Neural cell (in vitro differentiated cells): ENCODE data around the gene LRRFIP2. TPM values are rescaled to one million over a fixed set of nuclear protein-coding genes. Genes with fewer than 3 reads are reported as not detected.

Experiments used
- H2AFZ ChIP-seq: fragments of 200-600, 300-800 bp; sonication (generic), shearing (Covaris generic); 2 replicates; pipeline ENCODE4 v1.6.0; 2014; ENCODE audit warnings: low read depth, mild to moderate bottlenecking, antibody characterized with exemption, low read length, moderate library complexity
- H3F3A ChIP-seq: fragments of 200-600 bp; shearing (Covaris generic); 2 replicates; pipeline ENCODE4 v1.6.1; 2016; ENCODE audit warnings: mild to moderate bottlenecking, moderate library complexity, mixed read lengths, antibody characterized with exemption, low read length; ENCODE audit not compliant: insufficient read depth, poor library complexity, severe bottlenecking
- H3K27ac ChIP-seq: fragments of 200-600, 300-800 bp; sonication (generic), shearing (Covaris generic); 2 replicates; pipeline ENCODE4 v1.5.1; 2014; ENCODE audit warnings: mild to moderate bottlenecking, low read length, moderate library complexity
- H3K27me3 ChIP-seq: fragments of 300-800, 200-600 bp; sonication (generic), shearing (Covaris generic); 2 replicates; pipeline ENCODE4 v1.6.0; 2014; ENCODE audit warnings: mild to moderate bottlenecking, low read depth, low read length, moderate library complexity; ENCODE audit not compliant: insufficient read depth
- H3K36me3 ChIP-seq: fragments of 300-800, 200-600 bp; sonication (generic), shearing (Covaris generic); 2 replicates; pipeline ENCODE4 v1.5.1; 2014; ENCODE audit warnings: mild to moderate bottlenecking, antibody characterized with exemption, low read length, moderate library complexity; ENCODE audit not compliant: insufficient read depth
- H3K4me2 ChIP-seq: fragments of 300-800, 200-600 bp; sonication (generic), shearing (Covaris generic); 2 replicates; pipeline ENCODE4 v1.6.0; 2014; ENCODE audit warnings: mild to moderate bottlenecking, low read length
- H3K4me3 ChIP-seq: fragments of 300-800, 200-600 bp; sonication (generic), shearing (Covaris generic); 2 replicates; pipeline ENCODE4 v1.5.1; 2014; ENCODE audit warnings: mild to moderate bottlenecking, low read length, moderate library complexity
- H3K79me2 ChIP-seq: fragments of 200-600 bp; shearing (Covaris generic); replicated peaks from 2 replicates; pipeline ENCODE4 v1.6.0; 2014; ENCODE audit warnings: mild to moderate bottlenecking, low read length, moderate library complexity; ENCODE audit not compliant: insufficient read depth
- H3K9ac ChIP-seq: fragments of 300-800, 200-600 bp; sonication (generic), shearing (Covaris generic); 2 replicates; pipeline ENCODE4 v1.6.1; 2016; ENCODE audit warnings: mild to moderate bottlenecking, low read length, mixed read lengths
- H3K9me2 ChIP-seq: fragments of 200-600 bp; shearing (Covaris generic); 2 replicates; pipeline ENCODE4 v1.6.1; 2016; ENCODE audit warnings: mild to moderate bottlenecking, low read length, mixed read lengths; ENCODE audit not compliant: insufficient read depth
- H3K9me3 ChIP-seq: fragments of 200-600, 300-800 bp; sonication (generic), shearing (Covaris generic); 2 replicates; pipeline ENCODE4 v1.6.1; 2016; ENCODE audit warnings: mild to moderate bottlenecking, mixed run types, low read length, moderate library complexity, mixed read lengths
- H4K20me1 ChIP-seq: fragments of 200-600 bp; shearing (Covaris generic); 2 replicates; pipeline ENCODE4 v1.6.1; 2016; ENCODE audit warnings: mild to moderate bottlenecking, mixed run types; ENCODE audit not compliant: insufficient read depth
- EP300 ChIP-seq: fragments of 450-650 bp; conservative IDR thresholded peaks from 2 replicates; pipeline ENCODE4 v1.6.1; 2014; ENCODE audit warnings: antibody characterized with exemption, mild to moderate bottlenecking, moderate library complexity; ENCODE audit not compliant: poor library complexity, severe bottlenecking
- EZH2 ChIP-seq: fragments of 200-600, 300-800 bp; shearing (Covaris generic), sonication (generic); IDR thresholded peaks from 2 replicates; pipeline ENCODE4 v1.6.1; 2014; ENCODE audit warnings: antibody characterized with exemption, low read length, borderline replicate concordance, mild to moderate bottlenecking; ENCODE audit not compliant: insufficient read depth, poor library complexity, severe bottlenecking
- MXI1 ChIP-seq: fragments of 450-650 bp; conservative IDR thresholded peaks from 2 replicates; pipeline ENCODE4 v1.6.1; 2014; ENCODE audit warnings: antibody characterized with exemption, mild to moderate bottlenecking; ENCODE audit not compliant: poor library complexity, severe bottlenecking
- POLR2AphosphoS5 ChIP-seq: IDR thresholded peaks from 2 replicates; pipeline ENCODE4 v1.6.1; 2012
- RAD21 ChIP-seq: fragments of 450-650 bp; conservative IDR thresholded peaks from 2 replicates; pipeline ENCODE4 v1.6.1; 2014; ENCODE audit warnings: antibody characterized with exemption, mild to moderate bottlenecking, moderate library complexity
- SMC3 ChIP-seq: fragments of 450-650 bp; conservative IDR thresholded peaks from 2 replicates; pipeline ENCODE4 v1.6.1; 2014; ENCODE audit warnings: antibody characterized with exemption, mild to moderate bottlenecking, moderate library complexity; ENCODE audit not compliant: poor library complexity
- TAF1 ChIP-seq: IDR thresholded peaks from 2 replicates; pipeline ENCODE4 v1.6.1; 2012; ENCODE audit warnings: low read depth
- polyA plus RNA-seq: library from polyadenylated mRNA; depleted of rRNA; stranded (reverse); fragments of >200 nt; gene quantifications from 2 replicates; pipeline ENCODE4 v1.2.3, GENCODE V29; 2014
- TF ChIP-seq, protein P1 (sequence below): IDR thresholded peaks from 2 replicates; pipeline ENCODE4 v1.6.1; 2012; ENCODE audit warnings: borderline replicate concordance
- TF ChIP-seq, protein P2 (sequence below): fragments of 450-650 bp; IDR thresholded peaks from 2 replicates; pipeline ENCODE4 v1.5.1; 2014; ENCODE audit warnings: antibody characterized with exemption, mild to moderate bottlenecking, moderate library complexity; ENCODE audit not compliant: poor library complexity, severe bottlenecking

Gene LRRFIP2
- polyA plus RNA-seq, 1 donor from 2014 or later = 143 TPM

DNA sequence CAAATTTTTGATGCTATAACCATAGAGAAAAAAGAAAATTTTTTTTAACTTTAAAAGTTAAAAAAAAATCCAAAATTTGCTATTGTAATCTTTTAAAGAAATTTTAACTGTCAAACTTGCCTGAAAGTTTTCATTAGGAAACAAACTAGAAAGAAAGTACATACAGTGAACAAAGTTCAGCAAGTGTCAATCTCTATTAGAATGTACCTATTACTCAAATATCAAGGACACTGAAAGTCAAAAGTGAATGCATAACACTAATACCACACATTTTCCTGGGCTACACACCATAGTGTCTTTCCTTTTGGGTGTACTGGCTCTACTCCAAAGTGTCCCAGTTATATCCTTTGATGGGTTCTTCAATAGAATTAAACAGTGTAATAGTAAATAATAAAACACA lies 56.8 kb downstream of the LRRFIP2 start:
- no peaks in the 10 kb centered on the region for H3K79me2 ChIP-seq
- H3K9me2 ChIP-seq = no peaks in the 10 kb centered on the region
- H3K9me3 ChIP-seq = no peaks in the 10 kb centered on the region
- H3K9ac ChIP-seq = no peak overlapping the region
- TF ChIP-seq, protein P1, sequence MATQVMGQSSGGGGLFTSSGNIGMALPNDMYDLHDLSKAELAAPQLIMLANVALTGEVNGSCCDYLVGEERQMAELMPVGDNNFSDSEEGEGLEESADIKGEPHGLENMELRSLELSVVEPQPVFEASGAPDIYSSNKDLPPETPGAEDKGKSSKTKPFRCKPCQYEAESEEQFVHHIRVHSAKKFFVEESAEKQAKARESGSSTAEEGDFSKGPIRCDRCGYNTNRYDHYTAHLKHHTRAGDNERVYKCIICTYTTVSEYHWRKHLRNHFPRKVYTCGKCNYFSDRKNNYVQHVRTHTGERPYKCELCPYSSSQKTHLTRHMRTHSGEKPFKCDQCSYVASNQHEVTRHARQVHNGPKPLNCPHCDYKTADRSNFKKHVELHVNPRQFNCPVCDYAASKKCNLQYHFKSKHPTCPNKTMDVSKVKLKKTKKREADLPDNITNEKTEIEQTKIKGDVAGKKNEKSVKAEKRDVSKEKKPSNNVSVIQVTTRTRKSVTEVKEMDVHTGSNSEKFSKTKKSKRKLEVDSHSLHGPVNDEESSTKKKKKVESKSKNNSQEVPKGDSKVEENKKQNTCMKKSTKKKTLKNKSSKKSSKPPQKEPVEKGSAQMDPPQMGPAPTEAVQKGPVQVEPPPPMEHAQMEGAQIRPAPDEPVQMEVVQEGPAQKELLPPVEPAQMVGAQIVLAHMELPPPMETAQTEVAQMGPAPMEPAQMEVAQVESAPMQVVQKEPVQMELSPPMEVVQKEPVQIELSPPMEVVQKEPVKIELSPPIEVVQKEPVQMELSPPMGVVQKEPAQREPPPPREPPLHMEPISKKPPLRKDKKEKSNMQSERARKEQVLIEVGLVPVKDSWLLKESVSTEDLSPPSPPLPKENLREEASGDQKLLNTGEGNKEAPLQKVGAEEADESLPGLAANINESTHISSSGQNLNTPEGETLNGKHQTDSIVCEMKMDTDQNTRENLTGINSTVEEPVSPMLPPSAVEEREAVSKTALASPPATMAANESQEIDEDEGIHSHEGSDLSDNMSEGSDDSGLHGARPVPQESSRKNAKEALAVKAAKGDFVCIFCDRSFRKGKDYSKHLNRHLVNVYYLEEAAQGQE = no peak
- no peak for TF ChIP-seq SMC3
- TF ChIP-seq, protein P2, sequence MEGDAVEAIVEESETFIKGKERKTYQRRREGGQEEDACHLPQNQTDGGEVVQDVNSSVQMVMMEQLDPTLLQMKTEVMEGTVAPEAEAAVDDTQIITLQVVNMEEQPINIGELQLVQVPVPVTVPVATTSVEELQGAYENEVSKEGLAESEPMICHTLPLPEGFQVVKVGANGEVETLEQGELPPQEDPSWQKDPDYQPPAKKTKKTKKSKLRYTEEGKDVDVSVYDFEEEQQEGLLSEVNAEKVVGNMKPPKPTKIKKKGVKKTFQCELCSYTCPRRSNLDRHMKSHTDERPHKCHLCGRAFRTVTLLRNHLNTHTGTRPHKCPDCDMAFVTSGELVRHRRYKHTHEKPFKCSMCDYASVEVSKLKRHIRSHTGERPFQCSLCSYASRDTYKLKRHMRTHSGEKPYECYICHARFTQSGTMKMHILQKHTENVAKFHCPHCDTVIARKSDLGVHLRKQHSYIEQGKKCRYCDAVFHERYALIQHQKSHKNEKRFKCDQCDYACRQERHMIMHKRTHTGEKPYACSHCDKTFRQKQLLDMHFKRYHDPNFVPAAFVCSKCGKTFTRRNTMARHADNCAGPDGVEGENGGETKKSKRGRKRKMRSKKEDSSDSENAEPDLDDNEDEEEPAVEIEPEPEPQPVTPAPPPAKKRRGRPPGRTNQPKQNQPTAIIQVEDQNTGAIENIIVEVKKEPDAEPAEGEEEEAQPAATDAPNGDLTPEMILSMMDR = no peak
- no peak for TF ChIP-seq EZH2
- TF ChIP-seq MXI1 = no peak
- no peak for TF ChIP-seq EP300
- TF ChIP-seq POLR2AphosphoS5 = no peak
- no peaks in the 10 kb centered on the region for H4K20me1 ChIP-seq
- H2AFZ ChIP-seq = no peak overlapping the region
- no peaks in the 10 kb centered on the region for H3K27me3 ChIP-seq
- H3K27ac ChIP-seq = no peak overlapping the region
- peaks cover 3% of the 10 kb centered on the region for H3K36me3 ChIP-seq
- no peak overlapping the region for H3K4me3 ChIP-seq
- H3K4me2 ChIP-seq = no peak overlapping the region
- H3F3A ChIP-seq = no peaks in the 10 kb centered on the region

DNA sequence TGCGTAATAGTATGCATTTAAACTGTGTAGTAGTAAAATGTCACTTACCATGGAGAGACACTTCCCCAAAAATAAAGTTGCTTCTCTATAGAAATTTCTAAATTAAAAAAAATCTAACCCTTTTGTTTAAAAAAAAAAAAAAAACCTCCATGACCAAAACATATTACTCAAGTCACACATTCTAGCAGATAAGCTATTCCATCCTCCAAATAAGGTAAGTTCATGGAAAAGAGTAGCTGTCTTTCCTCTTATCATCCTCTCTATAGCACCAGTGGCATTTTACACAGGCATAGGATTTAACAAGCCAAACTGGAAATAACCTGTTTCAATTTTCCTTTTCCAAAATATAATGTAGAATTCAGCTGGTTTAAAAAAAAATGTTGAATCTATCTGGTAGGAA lies 57.4 kb downstream of the LRRFIP2 start:
- H4K20me1 ChIP-seq = no peaks in the 10 kb centered on the region
- H3K9me2 ChIP-seq = no peaks in the 10 kb centered on the region
- H3K36me3 ChIP-seq = peaks cover 3% of the 10 kb centered on the region
- no peaks in the 10 kb centered on the region for H3K27me3 ChIP-seq
- H3K4me2 ChIP-seq = no peak overlapping the region
- H3K9me3 ChIP-seq = no peaks in the 10 kb centered on the region
- no peak overlapping the region for H3K9ac ChIP-seq
- H3F3A ChIP-seq = no peaks in the 10 kb centered on the region
- H2AFZ ChIP-seq = no peak overlapping the region
- no peak overlapping the region for H3K4me3 ChIP-seq
- no peaks in the 10 kb centered on the region for H3K79me2 ChIP-seq
- no peak for TF ChIP-seq EZH2
- no peak for TF ChIP-seq TAF1
- no peak for TF ChIP-seq RAD21
- TF ChIP-seq, protein P1 = no peak
- no peak for TF ChIP-seq MXI1
- TF ChIP-seq SMC3 = no peak
- TF ChIP-seq EP300 = no peak
- TF ChIP-seq POLR2AphosphoS5 = no peak
- TF ChIP-seq, protein P2 = no peak
- H3K27ac ChIP-seq = no peak overlapping the region
